ENCODE data around the gene RAI14.

RAI14 gene

DNA sequence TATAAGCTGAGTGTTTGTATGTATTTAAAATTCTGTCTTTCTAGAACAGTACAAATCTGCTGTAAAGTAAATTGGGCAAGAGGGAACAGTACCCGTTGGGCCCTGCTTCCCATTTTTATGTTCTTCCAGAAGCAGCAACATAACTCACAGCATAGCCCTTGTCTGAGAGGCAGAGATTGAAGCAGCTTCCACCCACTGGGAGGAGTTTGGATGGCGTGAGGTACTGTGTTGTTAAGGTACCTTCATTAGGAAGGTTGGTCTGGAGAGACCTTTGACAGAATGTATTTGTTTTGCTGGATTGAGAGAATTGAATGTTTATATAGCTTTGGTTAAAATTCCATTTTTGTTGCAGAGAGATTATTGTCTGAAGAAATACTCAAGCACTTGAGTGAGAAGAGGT, 24.8 kb downstream of the RAI14 start:
- DNase-seq: no peak

DNA sequence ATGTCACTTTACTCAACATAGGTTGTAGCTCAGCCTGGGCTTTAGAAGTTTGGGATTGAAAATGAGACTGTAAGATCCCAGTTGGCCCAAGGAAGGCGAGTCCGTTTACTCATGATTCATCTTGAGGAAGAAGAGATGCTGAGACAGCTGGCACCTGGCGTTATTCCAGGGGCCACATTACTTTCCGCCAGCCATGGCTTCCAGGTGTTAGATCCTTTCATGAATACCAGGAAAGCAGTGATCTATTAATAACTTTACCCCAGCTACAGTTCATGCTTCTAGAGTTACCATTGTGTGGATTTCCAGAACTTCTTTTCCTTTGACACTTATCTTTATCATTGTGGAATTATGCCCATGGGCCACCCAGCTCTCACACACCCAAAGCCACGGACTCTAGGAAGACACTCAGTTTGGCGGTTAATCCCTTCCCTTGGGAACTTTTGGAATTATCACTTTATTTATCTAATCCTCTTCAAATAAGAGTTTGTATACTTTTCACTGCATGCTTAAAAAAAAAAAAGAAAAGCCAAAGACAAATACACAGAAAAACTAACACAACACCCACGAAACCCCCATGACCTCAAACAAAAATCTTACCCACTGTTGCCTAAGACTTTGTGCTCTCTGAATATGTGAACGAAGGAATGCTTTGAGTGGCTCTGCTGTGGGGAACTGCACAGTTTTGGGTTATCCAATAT, 26.9 kb downstream of the RAI14 start:
- no peak for DNase-seq

DNA sequence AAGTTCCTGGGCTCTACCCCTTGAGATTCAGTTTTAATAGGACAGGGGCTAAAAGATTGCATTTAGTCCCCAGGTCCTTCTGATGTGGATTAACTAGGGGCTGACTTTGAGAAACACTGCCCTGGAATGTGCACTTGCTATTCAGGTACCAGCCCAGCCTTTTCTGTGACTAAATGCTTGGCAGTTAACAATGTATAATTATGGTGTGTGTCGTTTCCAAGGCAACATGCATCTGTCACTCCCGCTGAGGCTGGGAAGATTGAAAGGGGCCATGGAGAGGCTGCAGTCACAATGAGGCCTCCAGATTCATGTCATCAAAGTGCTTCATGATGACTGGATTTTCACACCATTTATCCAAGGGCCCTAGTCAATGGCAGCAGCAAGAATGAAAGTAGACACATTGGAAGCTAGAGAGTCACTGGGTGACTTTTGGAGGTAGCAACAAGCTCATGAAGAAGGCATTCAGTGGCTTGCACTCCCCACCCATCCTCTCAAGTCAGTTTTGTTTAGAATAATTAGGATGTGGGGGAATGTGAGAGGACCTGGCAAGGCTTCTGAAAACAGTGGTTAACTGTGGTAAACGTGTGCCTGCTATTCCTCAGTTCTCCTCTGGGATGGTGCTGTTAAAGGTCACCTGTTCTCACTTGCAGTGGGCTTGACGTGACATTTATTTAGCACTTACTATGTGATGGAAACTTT, 28.3 kb downstream of the RAI14 start:
- no peak for DNase-seq

DNA sequence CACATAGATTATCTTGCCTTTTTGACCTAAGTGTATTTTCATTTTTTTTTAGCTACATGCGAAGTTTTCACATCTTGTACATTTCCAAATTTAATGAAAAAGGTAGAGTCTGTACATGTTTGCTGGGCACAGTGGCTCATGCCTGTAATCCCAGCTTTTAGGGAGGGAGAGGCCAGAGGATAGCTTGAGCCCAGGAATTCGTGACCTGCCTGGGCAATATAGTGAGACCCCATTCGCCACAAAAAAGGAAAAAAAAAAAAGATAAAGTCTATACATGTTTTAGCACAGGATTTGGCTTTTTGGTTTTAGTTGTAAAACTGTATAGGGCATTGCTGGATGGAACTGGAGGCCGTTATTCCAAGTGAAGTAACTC, 28.8 kb downstream of the RAI14 start:
- DNase-seq: no peak

DNA sequence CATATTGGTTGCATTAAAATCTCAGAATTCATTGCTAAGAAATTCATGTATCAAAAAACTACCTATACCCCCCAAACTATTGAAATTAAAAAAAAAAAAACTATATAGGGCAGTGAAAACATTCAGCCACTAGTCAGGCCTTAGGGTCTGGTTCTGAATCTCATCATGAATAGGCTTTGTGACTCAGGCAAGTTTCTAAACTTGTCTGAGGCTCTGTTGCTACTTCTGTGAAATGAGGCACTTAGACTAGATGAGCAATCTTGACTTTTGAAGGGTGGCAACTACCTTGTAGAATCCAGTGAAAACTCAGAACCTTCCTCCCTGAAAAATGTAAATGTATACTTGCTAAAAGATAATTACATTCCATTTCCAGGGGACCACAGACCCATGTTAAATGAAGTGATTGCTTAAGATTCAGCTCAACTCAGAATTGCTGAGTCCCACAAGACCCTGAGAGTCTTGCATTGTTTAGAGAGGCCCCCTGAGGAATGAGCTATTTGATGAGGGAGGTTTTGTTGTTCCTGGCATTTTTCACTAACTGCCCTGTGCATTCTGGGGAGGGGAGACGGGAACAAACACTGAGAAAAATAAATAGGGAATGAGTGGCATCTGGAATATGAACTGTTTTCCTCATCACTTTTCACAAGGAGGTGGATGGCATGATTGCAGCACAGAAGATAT, 29.5 kb downstream of the RAI14 start:
- DNase-seq: no peak

DNA sequence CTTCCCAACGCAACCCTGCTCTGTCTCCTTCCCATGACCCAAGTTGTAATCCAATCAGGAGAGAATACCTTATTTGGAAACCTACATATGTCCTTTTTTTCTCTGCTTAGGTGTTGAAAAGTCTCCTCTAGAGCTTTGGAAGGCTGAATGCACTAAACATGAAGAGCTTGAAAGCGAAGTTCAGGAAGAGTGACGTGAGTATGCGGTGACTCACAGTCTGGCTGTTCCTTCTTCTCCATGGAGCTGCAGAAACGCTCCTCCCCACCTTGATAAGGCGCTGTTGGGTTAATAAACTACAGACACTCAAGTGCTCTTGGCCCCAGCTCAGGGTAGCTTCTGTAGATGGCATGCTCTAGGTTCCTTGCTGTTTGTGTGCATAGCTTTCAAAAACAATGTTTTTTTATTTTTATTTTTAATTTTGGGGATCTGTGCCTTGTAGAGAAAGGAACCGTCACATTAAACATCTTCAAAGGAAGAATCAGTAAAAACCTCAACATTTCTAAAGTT, 30.7 kb downstream of the RAI14 start:
- no peak for DNase-seq

DNA sequence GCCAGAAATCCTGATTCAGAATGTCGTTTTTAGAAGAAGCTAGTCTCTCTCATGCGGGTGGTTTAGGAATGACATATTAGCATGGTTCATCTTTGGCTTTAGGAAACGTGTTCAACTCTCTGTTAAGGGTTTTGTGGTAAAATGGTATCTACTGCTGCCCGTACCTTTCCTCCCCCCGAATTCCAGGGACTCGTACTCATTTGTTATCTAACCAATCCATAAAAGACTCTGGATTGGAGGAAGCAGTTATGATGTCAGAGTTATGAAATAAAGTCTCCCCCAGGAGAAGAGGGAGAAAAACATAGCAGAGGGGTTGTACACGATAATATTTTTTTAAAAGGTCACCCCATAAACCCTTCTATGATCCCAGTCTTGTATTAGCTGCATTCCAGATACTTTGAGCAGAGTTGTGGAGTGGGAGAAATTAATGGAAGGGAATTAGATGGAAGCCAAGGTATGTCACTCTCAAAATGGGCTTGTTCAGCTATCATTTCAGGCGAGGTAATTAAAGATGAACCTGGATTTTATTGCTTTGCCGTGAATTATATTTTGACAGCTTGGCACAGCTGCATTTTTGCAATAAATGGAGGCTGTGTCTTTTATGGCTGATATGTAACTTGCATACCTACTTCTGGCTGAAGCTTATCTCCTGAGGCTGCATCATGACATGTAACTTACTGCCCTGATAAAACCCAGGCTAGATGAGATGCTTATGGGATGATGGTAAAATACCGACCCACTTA, 31.3 kb downstream of the RAI14 start:
- DNase-seq: no peak

DNA sequence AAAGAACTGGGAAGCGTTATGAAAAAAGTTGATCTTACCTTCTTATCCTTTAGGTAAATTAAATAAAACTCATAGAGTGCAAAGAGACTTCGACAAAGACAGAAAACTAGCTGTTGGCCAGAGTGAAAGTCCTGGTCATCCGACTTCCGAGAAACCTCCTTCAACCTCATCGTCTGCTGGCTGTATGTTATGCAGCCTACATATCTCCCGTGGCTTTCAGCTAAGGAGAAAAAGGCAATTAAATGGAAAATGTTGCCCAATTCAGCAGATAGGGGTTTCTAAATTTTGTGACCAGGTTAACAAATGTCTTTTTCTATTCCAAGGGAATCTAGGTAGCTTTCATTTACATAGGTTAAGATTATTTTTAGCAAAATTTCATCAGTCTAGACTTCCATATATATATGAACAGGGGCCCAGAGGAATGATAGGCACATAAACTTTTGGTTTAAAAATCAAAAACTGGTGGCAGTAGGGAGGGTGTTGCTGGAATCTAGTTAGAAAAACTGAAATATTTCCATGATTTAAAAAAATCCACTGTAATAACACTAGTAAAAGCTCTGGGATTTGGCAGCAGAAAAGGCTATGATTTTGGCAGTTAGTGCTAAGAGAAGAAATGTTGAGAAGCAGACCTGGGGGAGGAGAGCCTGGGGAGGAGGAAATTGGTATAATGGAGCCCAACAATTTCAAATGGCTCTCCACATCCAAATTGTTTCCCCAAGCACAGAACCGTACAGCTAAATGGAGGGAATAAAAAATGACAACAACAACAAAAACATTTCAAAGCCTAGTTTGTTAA, 32.1 kb downstream of the RAI14 start:
- DNase-seq: no peak

DNA sequence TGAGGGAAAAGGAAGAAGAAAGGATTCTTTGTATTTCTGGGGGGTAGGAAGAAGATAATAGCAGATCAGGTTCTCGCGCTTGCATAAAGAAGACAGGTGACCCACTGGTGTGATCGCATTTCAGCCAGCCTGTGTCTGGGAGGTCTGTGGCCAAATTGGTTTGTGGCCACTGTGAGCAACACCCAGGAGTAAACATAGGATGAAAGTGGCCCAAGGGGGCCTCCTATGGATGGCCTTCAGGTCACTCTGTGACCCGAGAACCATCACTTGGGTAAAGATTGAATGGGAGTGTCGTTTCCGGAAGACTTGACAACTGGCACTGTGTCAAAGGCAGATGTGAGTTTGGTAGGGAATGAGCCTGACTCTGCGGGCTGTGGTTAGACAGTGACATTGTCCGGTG, 34.2 kb downstream of the RAI14 start:
- DNase-seq: no peak

DNA sequence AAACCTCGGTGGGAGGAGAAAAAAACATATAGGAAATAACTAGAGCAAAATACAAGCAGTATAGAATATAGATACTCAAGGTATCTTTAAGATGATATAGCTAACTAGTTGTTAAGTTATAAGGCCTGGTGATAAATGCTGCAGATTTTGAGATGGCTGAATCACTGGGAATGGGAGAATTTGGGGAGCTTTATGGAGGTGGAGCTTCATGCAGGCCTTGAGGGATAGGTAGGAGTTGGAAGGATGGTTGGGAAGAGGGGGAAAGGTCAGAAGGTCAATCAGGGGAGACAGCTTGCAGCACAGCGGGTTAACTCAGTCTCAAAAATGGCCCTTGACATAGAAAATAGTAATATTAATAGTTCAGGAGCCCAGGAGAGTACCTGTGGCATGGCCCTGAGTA, 34.8 kb downstream of the RAI14 start:
- DNase-seq: no peak

DNA sequence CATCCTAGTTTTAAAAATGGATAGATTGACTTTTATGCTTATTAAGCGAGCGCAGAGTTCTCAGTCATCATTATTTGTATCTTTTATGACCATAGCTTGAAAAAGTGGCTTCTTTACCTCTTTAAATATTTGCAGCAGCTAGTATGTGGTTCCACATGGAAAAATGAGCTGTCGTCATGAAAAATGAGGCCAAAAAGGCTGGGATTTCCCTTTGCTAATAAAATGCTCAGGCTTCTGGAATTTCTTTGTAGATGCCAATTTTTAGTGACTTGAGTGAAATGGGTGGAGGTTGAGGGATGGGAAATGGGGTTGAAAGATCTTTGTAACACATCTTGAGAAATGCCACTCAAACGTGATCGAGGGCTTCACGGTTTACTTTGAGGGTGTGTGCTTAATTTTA, 35.2 kb downstream of the RAI14 start:
- no peak for DNase-seq

DNA sequence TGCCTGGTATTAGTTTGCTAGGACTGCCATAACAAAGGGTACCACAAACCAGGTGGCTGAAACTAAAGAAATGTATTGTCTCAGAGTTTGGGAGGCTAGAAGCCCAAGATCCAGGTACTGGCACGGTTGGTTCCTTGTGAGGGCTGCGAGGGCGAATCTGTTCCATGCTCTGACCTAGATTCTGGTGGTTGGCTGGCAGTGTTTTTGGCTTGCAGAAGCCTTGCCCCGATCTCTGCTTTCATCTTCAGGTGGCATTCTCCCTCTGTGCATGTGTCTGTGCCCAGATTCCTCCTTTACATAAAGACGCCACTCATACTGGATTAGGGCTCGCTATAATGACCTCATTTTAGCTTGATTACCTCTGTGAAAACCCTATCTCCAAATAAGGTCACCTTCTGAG, 36.7 kb downstream of the RAI14 start:
- DNase-seq: no peak

DNA sequence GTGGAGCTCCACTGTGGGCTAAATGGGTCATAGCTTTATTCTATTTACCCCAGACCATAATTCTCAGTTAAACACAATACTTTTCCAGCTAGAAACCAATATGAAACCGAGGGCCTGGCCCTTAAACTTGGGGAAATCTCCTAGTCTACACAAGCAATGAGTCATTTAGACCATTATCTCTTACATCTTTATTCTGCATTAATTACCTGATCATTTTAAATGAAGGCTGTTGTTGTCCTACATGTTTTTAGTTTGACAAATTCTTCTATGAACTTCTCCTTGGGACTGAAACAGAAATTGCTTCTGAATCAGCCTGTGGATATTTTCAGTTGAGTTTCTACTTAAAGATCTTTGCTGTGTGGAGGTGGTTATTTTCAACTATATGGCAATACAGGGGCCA, 37.9 kb downstream of the RAI14 start:
- no peak for DNase-seq

DNA sequence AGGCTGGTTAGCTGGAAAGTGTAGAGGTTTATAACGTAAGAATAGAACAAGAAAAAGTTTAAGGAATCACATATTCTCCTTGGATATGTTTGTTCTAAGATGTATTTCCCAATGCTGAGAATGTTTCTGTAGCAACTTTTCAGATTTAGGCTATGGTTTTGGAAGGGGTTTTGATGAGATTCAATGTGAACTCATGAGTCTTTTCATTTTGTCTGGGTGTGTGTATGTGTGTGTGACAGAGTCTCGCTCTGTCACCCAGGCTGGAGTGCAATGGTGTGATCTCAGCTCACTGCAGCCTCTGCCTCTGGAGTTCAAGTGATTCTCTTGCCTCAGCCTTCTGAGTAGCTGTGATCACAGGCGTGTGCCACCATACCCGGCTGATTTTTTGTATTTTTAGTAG, 38.6 kb downstream of the RAI14 start:
- no peak for DNase-seq

DNA sequence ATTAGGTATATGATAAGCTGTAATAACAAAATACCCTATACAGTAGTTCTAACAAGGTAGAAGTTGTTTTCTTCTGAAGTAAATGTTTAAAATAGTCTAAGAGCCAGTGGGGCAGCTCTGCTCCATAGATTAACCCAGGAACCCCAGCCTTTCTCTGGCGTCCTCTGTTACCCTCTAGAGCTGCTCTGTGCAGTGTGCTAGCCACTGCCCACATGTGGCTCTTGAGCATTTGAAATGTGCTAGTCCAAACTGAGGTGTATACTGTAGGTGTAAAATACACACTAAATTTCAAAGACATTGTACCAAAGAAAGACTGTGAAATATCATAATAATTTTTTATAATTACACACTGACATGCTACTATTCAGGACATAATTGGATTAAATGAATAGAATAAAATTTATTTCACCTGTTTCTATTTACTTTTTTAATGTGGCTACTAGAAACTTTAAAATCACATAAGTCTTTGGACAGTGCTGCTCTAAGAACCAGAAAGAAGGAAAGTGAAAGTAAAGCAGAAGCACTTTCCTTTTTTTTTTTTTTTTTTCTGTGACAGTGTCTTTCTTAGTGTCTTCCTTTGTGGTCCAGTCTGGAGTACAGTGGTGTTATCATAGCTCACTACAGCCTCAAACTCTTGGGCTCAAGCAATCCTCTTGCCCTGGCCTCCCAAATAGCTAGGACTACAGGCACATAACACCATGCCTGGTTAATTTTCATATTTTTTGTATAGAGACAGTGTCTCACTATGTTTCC, 39.3 kb downstream of the RAI14 start:
- no peak for DNase-seq

DNA sequence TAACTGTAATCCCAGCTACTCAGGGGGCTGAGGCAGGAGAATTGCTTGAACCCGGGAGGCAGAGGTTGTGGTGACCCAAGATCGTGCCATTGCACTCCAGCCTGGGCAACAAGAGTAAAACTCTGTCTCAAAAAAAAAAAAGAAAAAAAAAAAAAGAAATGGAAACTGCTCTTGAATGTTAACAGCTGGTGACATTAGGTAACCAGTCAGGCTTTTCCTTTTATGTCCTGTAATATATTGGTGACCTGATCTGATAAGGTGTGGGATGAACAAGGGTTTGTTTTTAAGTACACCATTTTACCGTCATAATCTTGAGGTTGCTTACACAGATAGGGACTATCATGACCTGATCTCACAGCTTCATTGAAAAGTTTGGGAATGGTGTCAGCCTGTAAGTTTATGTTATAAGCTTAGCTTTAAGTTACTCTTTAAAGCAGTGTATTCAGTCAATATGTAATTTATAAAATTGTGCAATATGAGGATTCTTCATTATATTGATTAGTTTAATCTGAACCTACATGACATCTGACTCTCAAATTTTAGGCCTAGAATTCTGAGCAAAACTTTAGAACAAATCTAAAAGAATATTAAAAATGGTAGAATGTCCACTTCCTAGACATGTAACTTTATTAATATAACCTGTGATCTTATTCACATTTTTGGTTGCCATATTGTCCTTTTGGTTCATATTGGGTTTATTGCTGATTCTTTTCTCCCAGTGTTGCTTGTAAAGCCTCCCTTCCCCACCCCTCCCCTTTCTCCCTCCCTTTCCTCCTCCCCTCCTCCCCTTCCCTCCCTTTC, 41.4 kb downstream of the RAI14 start:
- DNase-seq: no peak

DNA sequence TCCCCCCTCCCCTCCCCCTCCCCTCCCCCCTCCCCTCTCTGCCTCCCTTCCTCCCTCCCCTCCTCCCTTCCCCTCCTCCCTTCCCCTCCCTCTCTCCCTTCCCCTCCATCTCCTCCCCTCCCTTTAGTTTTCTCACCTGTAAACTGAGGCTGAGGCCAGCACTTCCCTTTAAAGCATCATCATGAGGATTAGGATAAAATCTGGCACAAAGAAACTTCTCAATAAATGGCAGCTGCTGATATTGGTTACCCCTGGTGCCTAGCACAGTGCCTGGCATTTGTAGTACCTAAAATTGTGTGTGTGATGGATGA, 41.9 kb downstream of the RAI14 start:
- DNase-seq: no peak

DNA sequence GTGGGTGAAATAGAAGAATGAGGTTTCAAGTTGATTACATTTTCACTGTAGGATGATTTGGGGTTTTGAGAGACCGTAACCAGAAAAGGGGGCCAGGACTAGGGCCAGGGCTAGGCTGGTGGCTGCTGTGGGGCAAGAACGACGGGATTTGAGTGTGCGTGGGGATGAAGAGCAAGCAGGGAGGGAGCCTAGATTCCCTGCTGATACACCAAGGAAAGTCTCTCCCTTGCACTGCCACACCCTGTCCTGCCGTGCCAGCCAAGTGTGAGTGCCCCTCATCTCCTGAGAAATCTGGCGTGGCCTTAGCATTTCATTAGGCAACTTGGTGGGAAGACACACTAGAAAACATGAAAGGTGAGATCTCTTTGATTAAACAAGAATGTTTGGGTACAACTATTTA, 42.6 kb downstream of the RAI14 start:
- DNase-seq: no peak

DNA sequence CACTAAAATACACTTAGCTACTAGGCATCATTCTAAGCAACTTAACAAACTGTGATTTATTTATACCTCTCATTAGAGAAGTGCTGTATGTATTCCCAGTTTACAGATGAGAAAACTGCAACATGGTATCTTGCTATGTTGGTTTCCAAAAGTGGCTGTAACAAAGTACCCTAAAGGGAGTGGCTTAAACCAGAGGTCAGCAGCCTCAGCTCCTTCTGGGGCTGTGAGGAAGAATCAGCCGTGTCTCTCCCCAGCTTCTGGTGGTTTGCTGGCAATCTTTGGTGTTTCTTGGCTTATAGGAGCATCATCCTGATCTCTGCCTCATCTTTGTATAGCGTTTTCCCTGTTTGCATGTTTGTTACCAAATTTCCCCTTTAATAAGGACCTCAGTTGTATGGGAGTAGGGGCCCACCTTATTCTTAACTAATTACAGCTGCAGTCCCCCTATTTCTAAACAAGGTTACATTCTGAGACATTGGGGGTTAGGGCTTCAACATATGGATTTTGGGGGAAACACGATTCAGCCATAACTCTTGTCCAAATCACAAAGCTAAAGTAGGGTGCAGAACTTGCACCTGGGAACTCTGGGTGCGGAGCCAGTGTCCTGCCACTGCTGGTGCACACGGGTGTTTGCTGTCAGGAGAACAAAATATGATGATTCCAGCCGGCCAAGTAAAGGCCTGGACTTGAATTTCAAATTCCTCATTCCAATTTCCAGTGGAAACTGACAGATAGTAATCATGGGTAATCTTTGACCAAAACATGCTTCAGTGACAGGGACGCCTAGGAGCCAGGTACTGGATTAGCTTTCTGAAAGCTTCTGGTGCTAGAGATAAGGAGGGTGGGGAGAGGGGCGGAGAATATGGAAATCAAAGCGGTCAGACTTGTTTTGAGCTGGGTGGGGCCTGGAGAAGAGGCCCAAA, 43.3 kb downstream of the RAI14 start:
- no peak for DNase-seq

DNA sequence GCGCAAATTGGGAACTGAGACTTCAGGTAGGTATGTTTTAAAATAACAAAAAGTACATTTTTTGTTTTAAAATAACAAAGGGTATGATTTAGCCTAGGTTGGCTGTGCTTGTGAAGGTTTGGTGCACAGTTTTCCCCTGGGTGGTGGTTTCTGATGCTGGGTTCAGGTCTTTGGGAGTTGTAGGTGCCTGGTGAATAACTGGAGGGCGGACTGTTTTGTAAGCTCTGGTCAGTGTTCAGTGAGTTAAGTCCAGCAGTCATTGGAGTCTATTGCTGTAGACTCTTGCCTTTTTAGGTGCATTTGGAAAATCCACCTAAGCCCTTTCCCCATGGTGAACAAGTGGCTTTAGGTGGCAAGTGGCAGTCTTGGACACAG, 43.9 kb downstream of the RAI14 start:
- DNase-seq: no peak

Data from stimulated activated CD4-positive, alpha-beta T cell treated with anti-CD3 and anti-CD28 coated beads, Interleukin-4, amount 100 ng/mL, for 24 hours (primary cell).